IPS-20b (cell line): ENCODE data around the gene CXCL6.

Experiments
- H3K27ac ChIP-seq: one replicate; pipeline ENCODE4 v1.5.1; 2013; ENCODE audit warnings: low read length
- H3K27me3 ChIP-seq: 2 replicates; pipeline ENCODE4 v1.6.1; 2013; ENCODE audit warnings: mild to moderate bottlenecking, low read length, inconsistent platforms; ENCODE audit not compliant: insufficient read depth
- H3K36me3 ChIP-seq: 2 replicates; pipeline ENCODE4 v1.6.1; 2013; ENCODE audit warnings: low read depth, mild to moderate bottlenecking, inconsistent platforms, low read length, moderate library complexity; ENCODE audit not compliant: insufficient read depth
- H3K4me1 ChIP-seq: 2 replicates; pipeline ENCODE4 v1.6.1; 2013; ENCODE audit warnings: mild to moderate bottlenecking, control low read depth, inconsistent platforms, low read length, moderate library complexity; ENCODE audit not compliant: insufficient read depth
- H3K4me3 ChIP-seq: 2 replicates; pipeline ENCODE4 v1.5.1; 2013; ENCODE audit warnings: mild to moderate bottlenecking, low read length, inconsistent platforms
- H3K9ac ChIP-seq: 2 replicates; pipeline ENCODE4 v1.6.1; 2013; ENCODE audit warnings: low read depth, mild to moderate bottlenecking, inconsistent platforms, low read length, moderate library complexity
- H3K9me3 ChIP-seq: 2 replicates; pipeline ENCODE4 v1.6.1; 2013; ENCODE audit warnings: mild to moderate bottlenecking, low read depth, low read length, inconsistent platforms; ENCODE audit not compliant: insufficient read depth

CXCL6 gene

DNA sequence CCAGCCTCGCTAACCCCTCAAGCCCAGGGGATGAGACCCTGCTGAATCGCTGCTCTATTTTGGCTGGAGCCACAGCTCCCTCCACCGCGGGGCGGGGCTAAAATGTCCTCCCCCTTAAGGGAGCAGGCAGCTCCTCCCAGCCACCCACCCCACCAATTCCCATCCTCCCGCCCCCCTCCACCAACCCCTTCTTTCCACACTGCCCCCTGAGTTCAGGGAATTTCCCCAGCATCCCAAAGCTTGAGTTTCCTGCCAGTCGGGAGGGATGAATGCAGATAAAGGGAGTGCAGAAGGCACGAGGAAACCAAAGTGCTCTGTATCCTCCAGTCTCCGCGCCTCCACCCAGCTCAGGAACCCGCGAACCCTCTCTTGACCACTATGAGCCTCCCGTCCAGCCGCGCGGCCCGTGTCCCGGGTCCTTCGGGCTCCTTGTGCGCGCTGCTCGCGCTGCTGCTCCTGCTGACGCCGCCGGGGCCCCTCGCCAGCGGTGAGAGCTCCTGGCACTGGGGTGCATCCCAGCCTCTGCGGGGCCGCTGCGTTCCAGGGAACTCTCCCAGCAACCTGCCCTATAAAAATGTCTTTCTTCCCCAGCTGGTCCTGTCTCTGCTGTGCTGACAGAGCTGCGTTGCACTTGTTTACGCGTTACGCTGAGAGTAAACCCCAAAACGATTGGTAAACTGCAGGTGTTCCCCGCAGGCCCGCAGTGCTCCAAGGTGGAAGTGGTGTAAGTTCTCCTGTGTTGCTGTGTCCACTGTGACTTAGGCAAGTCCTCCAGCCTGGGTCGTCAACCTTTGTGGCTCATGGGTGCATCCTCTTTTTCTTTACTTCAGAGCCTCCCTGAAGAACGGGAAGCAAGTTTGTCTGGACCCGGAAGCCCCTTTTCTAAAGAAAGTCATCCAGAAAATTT lies at the start of gene CXCL6:
Gene CXCL6, plus strand, starts transcription at position 306 of the 907 bp plus-strand sequence. Its CDS starts 73 bp downstream, at position 379.
- H3K4me3 ChIP-seq = peak within 1 kb of the TSS; percentile 75
- no peaks in the 10 kb centered on the region for H3K9me3 ChIP-seq
- H3K27me3 ChIP-seq = peaks cover 25% of the 10 kb centered on the region
- H3K9ac ChIP-seq = peak within 1 kb of the TSS; percentile 63; the same call in 1 of the 2 replicates
- no peak within 1 kb of the TSS for H3K27ac ChIP-seq
- H3K4me1 ChIP-seq = no peaks in the 10 kb centered on the region
- H3K36me3 ChIP-seq = no peaks in the 10 kb centered on the region

DNA sequence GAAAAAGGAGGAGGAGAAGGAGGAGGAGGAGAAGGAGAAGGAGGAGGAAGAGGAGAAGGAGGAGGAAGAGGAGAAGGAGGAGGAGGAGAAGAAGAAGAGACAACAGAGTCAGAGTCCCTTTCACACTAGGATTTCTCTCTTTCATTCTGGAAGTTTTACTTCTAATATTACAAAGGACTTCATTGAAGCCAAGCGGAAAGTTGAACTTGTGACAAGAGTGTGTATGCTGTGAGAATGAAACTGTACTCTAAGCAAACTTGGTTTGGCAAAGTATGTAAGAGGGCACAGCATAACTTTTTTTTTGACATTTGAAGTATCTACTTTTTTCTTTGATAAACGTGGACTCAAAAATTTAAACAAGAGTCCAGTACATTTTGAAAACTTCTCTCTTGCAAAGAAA lies 48.1 kb upstream of the CXCL6 start:
- H3K9me3 ChIP-seq = no peaks in the 10 kb centered on the region
- no peak overlapping the region for H3K4me3 ChIP-seq
- no peaks in the 10 kb centered on the region for H3K36me3 ChIP-seq
- no peak overlapping the region for H3K27ac ChIP-seq
- H3K4me1 ChIP-seq = no peaks in the 10 kb centered on the region
- no peak overlapping the region for H3K9ac ChIP-seq
- peaks cover 4% of the 10 kb centered on the region; the same call in 1 of the 2 replicates for H3K27me3 ChIP-seq

- Histone ChIP-seq H3K9me3 (no peaks in the 10 kb centered on the region), H3K4me1 (no peaks in the 10 kb centered on the region), H3K36me3 (no peaks in the 10 kb centered on the region), H3K4me3 (no peak overlapping the region), H3K9ac (no peak overlapping the region), H3K27me3 (no peaks in the 10 kb centered on the region), H3K27ac (no peak overlapping the region)
These were observed 37.6 kb upstream of the CXCL6 start for GRCh38 chr4:73798842-73799241.

- H3K9me3 ChIP-seq = no peaks in the 10 kb centered on the region
- no peak overlapping the region for H3K4me3 ChIP-seq
- no peaks in the 10 kb centered on the region for H3K27me3 ChIP-seq
- H3K4me1 ChIP-seq = no peaks in the 10 kb centered on the region
- H3K9ac ChIP-seq = no peak overlapping the region
- H3K27ac ChIP-seq = no peak overlapping the region
- no peaks in the 10 kb centered on the region for H3K36me3 ChIP-seq
These were observed 36.3 kb upstream of the CXCL6 start for GRCh38 chr4:73800206-73800605.

DNA sequence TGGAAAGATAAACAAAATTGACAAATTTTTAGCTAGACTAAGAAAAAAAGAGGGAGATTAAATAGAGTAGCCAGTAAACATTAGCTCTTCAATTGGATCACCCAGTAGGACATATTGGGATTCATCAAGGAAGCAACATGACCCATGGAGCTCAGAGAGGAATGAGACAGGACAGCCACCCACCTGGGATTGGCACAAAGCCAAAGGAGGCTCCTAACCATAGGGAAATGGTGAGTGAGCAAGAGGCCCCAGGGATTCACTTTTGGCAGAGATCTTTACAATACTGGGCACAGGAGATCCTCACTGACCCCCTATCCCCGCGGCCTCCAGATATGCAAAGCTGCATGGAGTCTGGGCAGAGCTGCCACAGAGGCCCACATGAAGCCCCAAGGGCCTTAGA lies 34.8 kb upstream of the CXCL6 start:
- Histone ChIP-seq H3K36me3 (no peaks in the 10 kb centered on the region), H3K27me3 (no peaks in the 10 kb centered on the region), H3K27ac (no peak overlapping the region), H3K4me3 (no peak overlapping the region), H3K9me3 (no peaks in the 10 kb centered on the region), H3K4me1 (no peaks in the 10 kb centered on the region), H3K9ac (no peak overlapping the region)

- Histone ChIP-seq H3K4me3 (no peak overlapping the region), H3K36me3 (no peaks in the 10 kb centered on the region), H3K9ac (no peak overlapping the region), H3K27ac (no peak overlapping the region), H3K4me1 (no peaks in the 10 kb centered on the region), H3K27me3 (no peaks in the 10 kb centered on the region), H3K9me3 (no peaks in the 10 kb centered on the region)
These were observed 33.3 kb upstream of the CXCL6 start for GRCh38 chr4:73803213-73803612.

- no peak overlapping the region for H3K27ac ChIP-seq
- H3K4me3 ChIP-seq = no peak overlapping the region
- no peaks in the 10 kb centered on the region; the same call in 1 of the 2 replicates for H3K4me1 ChIP-seq
- no peak overlapping the region for H3K9ac ChIP-seq
- H3K36me3 ChIP-seq = no peaks in the 10 kb centered on the region
- no peaks in the 10 kb centered on the region for H3K9me3 ChIP-seq
- no peaks in the 10 kb centered on the region for H3K27me3 ChIP-seq
These were observed 26.3 kb upstream of the CXCL6 start for GRCh38 chr4:73810191-73810590.

DNA sequence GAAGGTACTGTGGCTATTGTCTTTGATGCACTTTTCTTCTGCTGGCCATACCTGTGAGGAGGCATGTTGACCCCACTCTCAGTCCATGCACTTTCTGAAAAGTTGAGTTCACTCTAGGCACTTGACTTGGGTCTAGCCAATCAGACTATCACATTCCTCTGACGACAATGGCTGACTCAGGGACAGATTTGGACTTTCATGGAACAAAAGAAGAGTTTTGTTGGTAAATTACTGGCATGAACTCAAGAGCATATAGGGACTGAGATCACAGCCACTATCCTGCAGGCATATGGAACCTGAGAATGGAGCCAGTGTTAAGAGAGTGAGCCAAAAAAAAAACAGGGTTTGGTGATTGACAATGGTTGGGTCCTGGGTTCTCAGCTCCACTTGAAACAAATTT lies 24.6 kb upstream of the CXCL6 start:
- H3K27ac ChIP-seq = no peak overlapping the region
- H3K4me1 ChIP-seq = no peaks in the 10 kb centered on the region; the same call in 1 of the 2 replicates
- no peaks in the 10 kb centered on the region for H3K9me3 ChIP-seq
- H3K4me3 ChIP-seq = no peak overlapping the region
- H3K9ac ChIP-seq = no peak overlapping the region
- no peaks in the 10 kb centered on the region for H3K27me3 ChIP-seq
- H3K36me3 ChIP-seq = no peaks in the 10 kb centered on the region

DNA sequence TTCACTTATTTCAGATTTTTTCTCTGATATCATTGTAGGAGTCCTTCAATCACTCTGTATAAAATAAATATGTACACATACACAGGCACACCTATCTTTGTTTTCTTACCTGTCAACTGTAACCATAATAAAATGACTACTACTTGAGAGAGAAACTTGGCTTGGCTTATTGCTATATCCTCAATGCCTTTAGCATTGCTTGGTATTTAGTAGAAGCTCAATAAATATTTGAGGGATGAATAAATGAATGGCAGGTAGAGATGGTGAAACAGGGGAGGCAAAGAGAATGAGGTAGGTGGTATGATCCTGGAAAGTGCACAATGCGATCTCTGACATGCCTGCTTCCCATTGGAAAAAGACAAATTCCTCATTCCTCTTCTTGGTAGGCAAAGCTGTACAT lies 21.8 kb upstream of the CXCL6 start:
- no peaks in the 10 kb centered on the region; the same call in 1 of the 2 replicates for H3K4me1 ChIP-seq
- no peak overlapping the region for H3K9ac ChIP-seq
- no peaks in the 10 kb centered on the region for H3K36me3 ChIP-seq
- no peaks in the 10 kb centered on the region for H3K9me3 ChIP-seq
- H3K4me3 ChIP-seq = no peak overlapping the region
- no peaks in the 10 kb centered on the region for H3K27me3 ChIP-seq
- no peak overlapping the region for H3K27ac ChIP-seq

DNA sequence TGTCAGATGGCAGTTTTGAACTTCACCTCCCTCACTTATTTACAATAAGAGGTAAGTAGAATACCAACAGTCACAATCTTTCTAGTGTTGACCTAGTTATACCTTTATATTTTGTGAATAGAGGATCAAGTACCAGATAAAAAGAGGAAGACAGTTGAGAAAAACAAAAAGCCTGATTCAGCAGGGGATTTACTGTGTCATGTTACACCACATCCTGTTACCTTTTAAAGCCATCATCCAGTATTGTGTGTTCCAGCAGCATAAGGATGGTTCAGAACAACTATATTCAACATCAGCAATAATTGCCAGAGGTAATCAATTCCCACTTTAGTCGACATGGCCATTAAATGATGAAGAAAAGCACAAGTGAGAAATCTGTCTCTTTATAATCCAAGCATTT lies 21.3 kb upstream of the CXCL6 start:
- no peak overlapping the region for H3K27ac ChIP-seq
- H3K36me3 ChIP-seq = no peaks in the 10 kb centered on the region
- H3K27me3 ChIP-seq = no peaks in the 10 kb centered on the region
- no peaks in the 10 kb centered on the region for H3K9me3 ChIP-seq
- H3K4me3 ChIP-seq = no peak overlapping the region
- H3K9ac ChIP-seq = no peak overlapping the region
- H3K4me1 ChIP-seq = no peaks in the 10 kb centered on the region; the same call in 1 of the 2 replicates

DNA sequence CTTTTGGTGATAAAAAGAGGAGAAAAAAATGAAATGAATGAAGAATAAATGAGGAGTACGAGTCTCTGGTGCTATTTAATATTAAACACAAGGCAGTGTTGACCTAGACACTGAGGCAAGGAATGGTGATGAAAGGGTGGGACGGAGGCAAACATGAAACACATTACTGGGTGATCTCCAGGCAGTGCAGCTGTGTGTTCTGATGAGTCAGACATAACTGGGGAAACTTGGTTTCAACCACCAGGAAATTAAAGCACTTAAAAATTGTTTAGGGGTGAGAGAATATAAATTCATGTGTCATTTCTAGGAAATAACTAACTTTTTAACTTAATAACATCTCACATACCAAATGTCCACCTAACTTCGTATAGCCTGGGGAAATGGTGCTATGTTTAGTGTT lies 19.7 kb upstream of the CXCL6 start:
- no peak overlapping the region for H3K9ac ChIP-seq
- H3K27ac ChIP-seq = no peak overlapping the region
- H3K4me3 ChIP-seq = no peak overlapping the region
- H3K36me3 ChIP-seq = no peaks in the 10 kb centered on the region
- no peaks in the 10 kb centered on the region for H3K9me3 ChIP-seq
- H3K27me3 ChIP-seq = no peaks in the 10 kb centered on the region
- no peaks in the 10 kb centered on the region; the same call in 1 of the 2 replicates for H3K4me1 ChIP-seq

DNA sequence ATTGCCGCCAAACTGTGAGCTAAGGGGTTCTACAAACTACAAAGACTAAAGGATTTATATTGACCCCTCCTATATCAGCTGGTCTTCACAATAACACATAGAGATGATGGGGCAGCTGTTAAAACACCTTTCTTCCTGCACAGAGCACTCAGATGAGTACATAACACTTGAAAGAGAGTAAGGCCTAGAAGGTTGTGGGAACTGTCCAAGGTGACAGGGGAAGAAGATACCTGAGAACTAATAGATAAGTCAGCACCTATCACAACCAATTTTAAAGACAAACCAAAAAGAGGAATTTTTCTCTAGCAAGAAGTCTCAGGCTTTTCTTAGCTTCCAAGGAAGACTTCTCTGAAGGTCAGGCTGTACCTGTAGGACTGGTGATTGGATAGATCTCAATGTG lies 19.1 kb upstream of the CXCL6 start:
- Histone ChIP-seq H3K4me3 (no peak overlapping the region), H3K27ac (no peak overlapping the region), H3K9ac (no peak overlapping the region), H3K36me3 (no peaks in the 10 kb centered on the region), H3K9me3 (no peaks in the 10 kb centered on the region), H3K27me3 (no peaks in the 10 kb centered on the region), H3K4me1 (no peaks in the 10 kb centered on the region; the same call in 1 of the 2 replicates)
